Astrocyte (in vitro differentiated cells and primary cell): ENCODE data around the gene PLEKHA8. TPM values are rescaled to one million over a fixed set of nuclear protein-coding genes. Genes with fewer than 3 reads are reported as not detected.

Experiments
- DNase-seq: peaks from one replicate; pipeline ENCODE4 v3.0.0-alpha.2; 2010; ENCODE audit warnings: low read depth
- FAIRE-seq: peaks from 2 replicates; lab custom pipeline; 2011; peaks lifted over from hg19 to GRCh38; lab: Jason Lieb, UNC
- H2AFZ ChIP-seq: 2 replicates; pipeline ENCODE4 v1.6.0; 2012; ENCODE audit warnings: low read depth, low read length, inconsistent platforms
- H3K27ac ChIP-seq: 2 replicates; pipeline ENCODE4 v1.5.1; 2011; ENCODE audit warnings: low read depth, low read length, inconsistent platforms
- H3K27me3 ChIP-seq: 2 replicates; pipeline ENCODE4 v1.6.0; 2011; ENCODE audit warnings: low read length, inconsistent platforms; ENCODE audit not compliant: insufficient read depth
- H3K36me3 ChIP-seq: 2 replicates; pipeline ENCODE4 v1.5.1; 2011; ENCODE audit warnings: low read length, inconsistent platforms; ENCODE audit not compliant: insufficient read depth
- H3K4me1 ChIP-seq: 2 replicates; pipeline ENCODE4 v1.5.1; 2011; ENCODE audit warnings: low read length, inconsistent platforms; ENCODE audit not compliant: insufficient read depth
- H3K4me2 ChIP-seq: 2 replicates; pipeline ENCODE4 v1.6.0; 2012; ENCODE audit warnings: low read length, inconsistent platforms
- H3K4me3 ChIP-seq: 2 replicates; pipeline ENCODE4 v1.5.1; 2011; ENCODE audit warnings: low read depth, mild to moderate bottlenecking, low read length, inconsistent platforms; ENCODE audit not compliant: insufficient read depth
- H3K79me2 ChIP-seq: 2 replicates; pipeline ENCODE4 v1.6.0; 2012; ENCODE audit warnings: mild to moderate bottlenecking, low read length, inconsistent platforms; ENCODE audit not compliant: insufficient read depth
- H3K9ac ChIP-seq: 2 replicates; pipeline ENCODE4 v1.6.0; 2012; ENCODE audit warnings: mild to moderate bottlenecking, low read length, inconsistent platforms
- H3K9me3 ChIP-seq: 2 replicates; pipeline ENCODE4 v1.5.1; 2012; ENCODE audit warnings: low read depth, mild to moderate bottlenecking, low read length, inconsistent platforms; ENCODE audit not compliant: insufficient read depth
- H4K20me1 ChIP-seq: 2 replicates; pipeline ENCODE4 v1.6.0; 2012; ENCODE audit warnings: low read length, inconsistent platforms; ENCODE audit not compliant: insufficient read depth
- H3K27ac Mint-ChIP-seq: one replicate; pipeline ENCODE4 v1.8.0; 2021; ENCODE audit warnings: mild to moderate bottlenecking, mixed read lengths; ENCODE audit not compliant: unreplicated experiment
- H3K27me3 Mint-ChIP-seq: one replicate; pipeline ENCODE4 v1.8.0; 2021; ENCODE audit warnings: low read depth, mixed read lengths; ENCODE audit not compliant: unreplicated experiment
- H3K36me3 Mint-ChIP-seq: one replicate; pipeline ENCODE4 v1.8.0; 2021; ENCODE audit warnings: low read depth, mixed read lengths; ENCODE audit not compliant: unreplicated experiment
- H3K4me1 Mint-ChIP-seq: one replicate; pipeline ENCODE4 v1.8.0; 2021; ENCODE audit warnings: low read depth, mixed read lengths; ENCODE audit not compliant: unreplicated experiment
- H3K4me3 Mint-ChIP-seq: one replicate; pipeline ENCODE4 v1.8.0; 2021; ENCODE audit warnings: mild to moderate bottlenecking, moderate library complexity, mixed read lengths; ENCODE audit not compliant: unreplicated experiment
- H3K9me3 Mint-ChIP-seq: one replicate; pipeline ENCODE4 v1.8.0; 2021; ENCODE audit warnings: mild to moderate bottlenecking, mixed read lengths; ENCODE audit not compliant: unreplicated experiment
- CTCF ChIP-seq: IDR thresholded peaks from 2 replicates; pipeline ENCODE4 v1.5.1; 2011; ENCODE audit warnings: low read depth, mild to moderate bottlenecking, inconsistent platforms, low read length, moderate library complexity; ENCODE audit not compliant: insufficient read depth
- EZH2 ChIP-seq: IDR thresholded peaks from 2 replicates; pipeline ENCODE4 v1.6.1; 2012; ENCODE audit warnings: mild to moderate bottlenecking, low read length, inconsistent platforms; ENCODE audit not compliant: insufficient read depth
- total RNA-seq: library from RNA; stranded (reverse); gene quantifications from 2 replicates; pipeline ENCODE4 v1.2.1, GENCODE V29; 2021

PLEKHA8 gene
- total RNA-seq, 1 donor from 2014 or later: 34.7 TPM

GRCh38 chr7:30010021-30010420 lies 18.2 kb upstream of the PLEKHA8 start:
- no peak overlapping the region for H3K9ac ChIP-seq
- Mint-ChIP-seq H3K4me1 (no peaks in the 10 kb centered on the region), H3K4me3 (no peak overlapping the region), H3K9me3 (no peaks in the 10 kb centered on the region), H3K27ac (no peak overlapping the region), H3K36me3 (peaks cover 2% of the 10 kb centered on the region), H3K27me3 (no peaks in the 10 kb centered on the region)
- H3K4me2 ChIP-seq: no peak overlapping the region
- no peak for TF ChIP-seq EZH2
- no peak for TF ChIP-seq CTCF
- DNase-seq (no peak), FAIRE-seq (no peak)
- no peaks in the 10 kb centered on the region for H3K79me2 ChIP-seq
- H3K4me3 ChIP-seq: no peak overlapping the region
- H3K27ac ChIP-seq: no peak overlapping the region
- H3K4me1 ChIP-seq: no peaks in the 10 kb centered on the region
- no peaks in the 10 kb centered on the region for H3K9me3 ChIP-seq
- H4K20me1 ChIP-seq: no peaks in the 10 kb centered on the region
- no peaks in the 10 kb centered on the region for H3K27me3 ChIP-seq
- peaks cover 19% of the 10 kb centered on the region for H3K36me3 ChIP-seq
- no peak overlapping the region for H2AFZ ChIP-seq

GRCh38 chr7:30012757-30013156 lies 15.5 kb upstream of the PLEKHA8 start:
- H3K79me2 ChIP-seq: no peaks in the 10 kb centered on the region
- H4K20me1 ChIP-seq: no peaks in the 10 kb centered on the region
- no peaks in the 10 kb centered on the region for H3K27me3 ChIP-seq
- Mint-ChIP-seq H3K4me3 (no peak overlapping the region), H3K27me3 (no peaks in the 10 kb centered on the region), H3K27ac (no peak overlapping the region), H3K36me3 (peaks cover 2% of the 10 kb centered on the region), H3K9me3 (no peaks in the 10 kb centered on the region), H3K4me1 (no peaks in the 10 kb centered on the region)
- no peak overlapping the region for H3K27ac ChIP-seq
- H3K9ac ChIP-seq: no peak overlapping the region
- H3K4me1 ChIP-seq: no peaks in the 10 kb centered on the region
- no peak overlapping the region for H2AFZ ChIP-seq
- H3K9me3 ChIP-seq: no peaks in the 10 kb centered on the region
- DNase-seq (no peak), FAIRE-seq (no peak)
- no peak overlapping the region for H3K4me2 ChIP-seq
- H3K4me3 ChIP-seq: no peak overlapping the region
- H3K36me3 ChIP-seq: peaks cover 23% of the 10 kb centered on the region
- no peak for TF ChIP-seq CTCF
- TF ChIP-seq EZH2: no peak

GRCh38 chr7:30018451-30018850 lies 9.8 kb upstream of the PLEKHA8 start:
- H3K4me1 Mint-ChIP-seq: peaks cover 8% of the 10 kb centered on the region
- Histone ChIP-seq H3K4me3 (no peak overlapping the region), H3K9me3 (no peaks in the 10 kb centered on the region), H3K79me2 (peaks cover 28% of the 10 kb centered on the region), H3K36me3 (peaks cover 24% of the 10 kb centered on the region), H3K4me2 (no peak overlapping the region), H4K20me1 (peaks cover 20% of the 10 kb centered on the region), H3K9ac (no peak overlapping the region), H3K4me1 (peaks cover under 1% of the 10 kb centered on the region), H3K27ac (no peak overlapping the region), H2AFZ (no peak overlapping the region), H3K27me3 (no peaks in the 10 kb centered on the region)
- FAIRE-seq (no peak), DNase-seq (no peak)
- no peaks in the 10 kb centered on the region for H3K27me3 Mint-ChIP-seq
- H3K27ac Mint-ChIP-seq: no peak overlapping the region
- TF ChIP-seq EZH2: no peak
- TF ChIP-seq CTCF: no peak
- no peaks in the 10 kb centered on the region for H3K9me3 Mint-ChIP-seq
- H3K36me3 Mint-ChIP-seq: peaks cover 5% of the 10 kb centered on the region
- no peak overlapping the region for H3K4me3 Mint-ChIP-seq
